H1 (cell line): Measurements from ENCODE around the gene SON. TPM values are rescaled to one million over a fixed set of nuclear protein-coding genes. Genes with fewer than 3 reads are reported as not detected.
A peak's percentile ranks its signal among the peaks of the same experiment; 100 is the strongest.

Experiments used
- CTCF ChIA-PET: fragments of 300-600 bp; sonication (Branson Sonifier 250); formaldehyde crosslinking; loops from one replicate; lab custom pipeline; 2021; ENCODE audit not compliant: partially characterized antibody; lab: Charles Lee
- POLR2A ChIA-PET: fragments of 300-600 bp; sonication (Branson Sonifier 250); formaldehyde crosslinking; loops from one replicate; lab custom pipeline; 2021; ENCODE audit warnings: inconsistent platforms; ENCODE audit not compliant: partially characterized antibody; lab: Charles Lee
- DNase-seq, 2 experiments: peaks; one replicate each; pipeline versions ENCODE4 v3.0.0 to v3.0.0-alpha.2; 2010 to 2022; ENCODE audit warnings: low spot score in 2 of 2, low read depth in 1 of 2, mixed read lengths in 1 of 2
- FAIRE-seq: peaks from 2 replicates; lab custom pipeline; 2011; peaks lifted over from hg19 to GRCh38; lab: Jason Lieb, UNC
- H2AFZ ChIP-seq: 2 replicates; pipeline ENCODE4 v1.8.1; 2012; ENCODE audit warnings: low read length, inconsistent platforms
- H2AK5ac ChIP-seq: 2 replicates; pipeline ENCODE4 v1.6.1; 2013; ENCODE audit warnings: low read depth, low read length
- H2BK120ac ChIP-seq: replicated peaks from 2 replicates; pipeline ENCODE3; 2013; ENCODE audit warnings: low read depth, low read length, inconsistent platforms
- H2BK12ac ChIP-seq: 2 replicates; pipeline ENCODE4 v1.6.1; 2013; ENCODE audit warnings: low read depth, low read length
- H2BK15ac ChIP-seq: 2 replicates; pipeline ENCODE4 v1.6.1; 2013; ENCODE audit warnings: low read length
- H2BK20ac ChIP-seq: 2 replicates; pipeline ENCODE4 v1.6.1; 2013; ENCODE audit warnings: low read length
- H2BK5ac ChIP-seq: 2 replicates; pipeline ENCODE4 v1.6.1; 2013; ENCODE audit warnings: low read depth, low read length
- H3K14ac ChIP-seq: 2 replicates; pipeline ENCODE4 v1.6.1; 2013; ENCODE audit warnings: inconsistent platforms; ENCODE audit not compliant: insufficient read length
- H3K18ac ChIP-seq: 2 replicates; pipeline ENCODE4 v1.6.1; 2013; ENCODE audit warnings: low read length; ENCODE audit errors: extremely low read depth
- H3K23ac ChIP-seq: 2 replicates; pipeline ENCODE4 v1.6.1; 2013; ENCODE audit warnings: inconsistent platforms; ENCODE audit not compliant: insufficient read length
- H3K23me2 ChIP-seq: 2 replicates; pipeline ENCODE4 v1.6.1; 2013; ENCODE audit warnings: low read depth, low read length
- H3K27ac ChIP-seq: 2 replicates; pipeline ENCODE4 v1.6.1; 2011; ENCODE audit warnings: low read depth, low read length, inconsistent platforms
- H3K27me3 ChIP-seq, 4 experiments: replicated peaks in 1 of 4; 1 replicate in 1 of 4; 2 replicates in 3 of 4; pipeline versions ENCODE4 v1.6.1 to v1.8.1; 2011 to 2013; ENCODE audit warnings: low read length in 3 of 4, mild to moderate bottlenecking in 3 of 4, inconsistent platforms in 2 of 4, mixed read lengths in 2 of 4, moderate library complexity in 1 of 4; ENCODE audit not compliant: control insufficient read depth in 3 of 4, insufficient read depth in 3 of 4; ENCODE audit errors: extremely low read depth in 1 of 4
- H3K36me3 ChIP-seq, 4 experiments: 2 replicates each; pipeline versions ENCODE4 v1.6.1 to v1.8.1; 2011 to 2013; ENCODE audit warnings: mild to moderate bottlenecking in 4 of 4, low read length in 3 of 4, moderate library complexity in 2 of 4, control low read depth in 1 of 4, inconsistent platforms in 1 of 4; ENCODE audit not compliant: insufficient read depth in 4 of 4, control insufficient read depth in 2 of 4
- H3K4ac ChIP-seq: replicated peaks from 2 replicates; pipeline ENCODE3; 2013; ENCODE audit warnings: low read length, low read depth, mixed read lengths, inconsistent platforms; ENCODE audit not compliant: insufficient read length
- H3K4me1 ChIP-seq, 4 experiments: replicated peaks in 1 of 4; 1 replicate in 1 of 4; 2 replicates in 3 of 4; pipeline versions ENCODE4 v1.6.1 to v1.8.1; 2011 to 2013; ENCODE audit warnings: low read length in 3 of 4, inconsistent platforms in 2 of 4, mixed read lengths in 1 of 4; ENCODE audit not compliant: insufficient read depth in 4 of 4, control insufficient read depth in 3 of 4
- H3K4me2 ChIP-seq, 2 experiments: 2 replicates each; pipeline versions ENCODE4 v1.6.1 to v1.8.1; 2011 to 2013; ENCODE audit warnings: low read depth in 2 of 2, low read length in 2 of 2, control low read depth in 1 of 2, inconsistent platforms in 1 of 2, mild to moderate bottlenecking in 1 of 2; ENCODE audit not compliant: insufficient read depth in 1 of 2
- H3K4me3 ChIP-seq, 4 experiments: fragments of 200-600, 300-600 bp in 1 of 4; sonication (generic), shearing (Covaris generic), sonication (Bioruptor Twin) in 1 of 4; 2 replicates each; pipeline versions ENCODE4 v1.5.1 to v1.8.1; 2011 to 2016; ENCODE audit warnings: low read length in 4 of 4, low read depth in 3 of 4, control low read depth in 2 of 4, inconsistent platforms in 2 of 4, mild to moderate bottlenecking in 2 of 4, mixed read lengths in 1 of 4, moderate library complexity in 1 of 4; ENCODE audit not compliant: insufficient read depth in 2 of 4; ENCODE audit errors: extremely low read depth in 1 of 4
- H3K56ac ChIP-seq: replicated peaks from 2 replicates; pipeline ENCODE3; 2013; ENCODE audit warnings: low read depth, mild to moderate bottlenecking, mixed read lengths, low read length, inconsistent platforms; ENCODE audit not compliant: insufficient read length
- H3K79me1 ChIP-seq: 2 replicates; pipeline ENCODE4 v1.6.1; 2013; ENCODE audit warnings: low read depth, low read length, control low read depth
- H3K79me2 ChIP-seq, 2 experiments: 2 replicates each; pipeline versions ENCODE4 v1.6.1 to v1.8.1; 2012 to 2013; ENCODE audit warnings: low read length in 2 of 2, mild to moderate bottlenecking in 2 of 2, inconsistent platforms in 1 of 2; ENCODE audit not compliant: insufficient read depth in 2 of 2, control insufficient read depth in 1 of 2
- H3K9ac ChIP-seq, 4 experiments: replicated peaks in 1 of 4; 1 replicate in 1 of 4; 2 replicates in 3 of 4; pipeline versions ENCODE4 v1.6.1 to v1.8.1; 2011 to 2013; ENCODE audit warnings: low read depth in 3 of 4, low read length in 3 of 4, control low read depth in 2 of 4, mild to moderate bottlenecking in 2 of 4, moderate library complexity in 2 of 4, inconsistent platforms in 1 of 4; ENCODE audit errors: extremely low read depth in 1 of 4
- H3K9me3 ChIP-seq, 2 experiments: 2 replicates each; pipeline versions ENCODE4 v1.6.1 to v1.8.1; 2012 to 2013; ENCODE audit warnings: mild to moderate bottlenecking in 2 of 2, moderate library complexity in 2 of 2, control low read depth in 1 of 2, inconsistent platforms in 1 of 2, low read depth in 1 of 2, low read length in 1 of 2, mixed read lengths in 1 of 2; ENCODE audit not compliant: insufficient read depth in 2 of 2
- H4K20me1 ChIP-seq, 2 experiments: replicated peaks in 1 of 2; 2 replicates each; pipeline versions ENCODE3 to v1.8.1; 2011 to 2013; ENCODE audit warnings: inconsistent platforms in 2 of 2, low read length in 2 of 2, mild to moderate bottlenecking in 1 of 2; ENCODE audit not compliant: insufficient read depth in 2 of 2, control insufficient read depth in 1 of 2
- H4K5ac ChIP-seq: 2 replicates; pipeline ENCODE4 v1.6.1; 2013; ENCODE audit warnings: low read length, low read depth, mixed read lengths, inconsistent platforms; ENCODE audit not compliant: insufficient read length
- H4K8ac ChIP-seq: 2 replicates; pipeline ENCODE4 v1.8.0; 2013; ENCODE audit warnings: mild to moderate bottlenecking, moderate library complexity, low read length, inconsistent platforms; ENCODE audit not compliant: insufficient read depth; ENCODE audit errors: extremely low read depth
- H4K91ac ChIP-seq: replicated peaks from 2 replicates; pipeline ENCODE3; 2013; ENCODE audit warnings: low read length, mixed read lengths, inconsistent platforms; ENCODE audit not compliant: insufficient read length
- BACH1 ChIP-seq: IDR thresholded peaks from 2 replicates; pipeline ENCODE4 v1.6.1; 2012; ENCODE audit warnings: low read length, improper control_type of control experiment
- CTCF ChIP-seq, 3 experiments: IDR thresholded peaks; 1 replicate in 2 of 3; 2 replicates in 1 of 3; pipeline versions ENCODE4 v1.5.1 to v1.6.1; 2011; ENCODE audit warnings: low read length in 3 of 3, mild to moderate bottlenecking in 3 of 3, inconsistent platforms in 2 of 3, low read depth in 1 of 3, moderate library complexity in 1 of 3; ENCODE audit not compliant: insufficient read depth in 1 of 3; ENCODE audit errors: control extremely low read depth in 1 of 3
- JUN ChIP-seq: IDR thresholded peaks from 2 replicates; pipeline ENCODE4 v1.6.1; 2011; ENCODE audit warnings: low read depth, mild to moderate bottlenecking, improper control_type of control experiment, low read length
- MAFK ChIP-seq: IDR thresholded peaks from 2 replicates; pipeline ENCODE4 v1.6.1; 2012; ENCODE audit warnings: low read depth, mild to moderate bottlenecking, improper control_type of control experiment, low read length
- SAP30 ChIP-seq: fragments of 300-600 bp; sonication (generic); IDR thresholded peaks from 2 replicates; pipeline ENCODE4 v1.7.1; 2012; ENCODE audit warnings: low read length, moderate library complexity, mild to moderate bottlenecking, inconsistent platforms; ENCODE audit not compliant: insufficient read depth, insufficient replicate concordance
- SIRT6 ChIP-seq: IDR thresholded peaks from one replicate; pipeline ENCODE4 v1.7.1; 2012; ENCODE audit warnings: low read length, inconsistent platforms
- TAF7 ChIP-seq: optimal IDR thresholded peaks from 2 replicates; pipeline ENCODE3; 2011; ENCODE audit warnings: low read depth, mild to moderate bottlenecking, inconsistent platforms, low read length, moderate library complexity, borderline replicate concordance
- TBP ChIP-seq: IDR thresholded peaks from 2 replicates; pipeline ENCODE4 v1.6.1; 2011; ENCODE audit warnings: low read depth, low read length, improper control_type of control experiment
- YY1 ChIP-seq: IDR thresholded peaks from 2 replicates; pipeline ENCODE4 v1.6.1; 2011; ENCODE audit warnings: low read depth, mild to moderate bottlenecking, low read length
- WGBS, 2 experiments: shearing (Covaris generic) in 1 of 2; methylation state at CpG; one replicate each; pipeline versions ENCODE4 v1.1.6 to v1.1.7; 2013 to 2015; ENCODE audit warnings: low lambda C conversion rate in 2 of 2, mixed read lengths in 2 of 2, inconsistent platforms in 1 of 2, low coverage in 1 of 2, missing lambda C conversion rate in 1 of 2; ENCODE audit not compliant: insufficient replicate concordance in 2 of 2, insufficient coverage in 1 of 2, insufficient read length in 1 of 2; ENCODE audit errors: extremely low coverage in 1 of 2, missing lambda C conversion rate in 1 of 2; 5-methylcytosine and 5-hydroxymethylcytosine counted together
- polyA plus RNA-seq, 7 experiments: library from polyadenylated mRNA; depleted of rRNA in 3 of 7; stranded (reverse) in 5 of 7; unstranded in 2 of 7; fragments of >200 nt in 5 of 7; fragments of 200-250 nt in 2 of 7; gene quantifications; 1 replicate in 5 of 7; 2 replicates in 1 of 7; 4 replicates in 1 of 7; pipeline versions ENCODE4 v1.2.1 to v1.2.3, GENCODE V29; 2011 to 2013; ENCODE audit warnings: missing spikeins in 2 of 7, mixed read lengths in 2 of 7
- total RNA-seq: library from RNA; stranded (reverse); fragmentation: NEBNext Ultra II Directional; extraction: Animal tissue kit (Norgen Biotek cat#: 25700); gene quantifications from 2 replicates; pipeline ENCODE4 v1.2.1, GENCODE V29; 2021

The SON gene
- total and polyA plus RNA-seq, 2 of the 8 experiments (the other 6 are each of a cell fraction or from before 2014, with no cell fraction given) = 122 to 274 TPM

GRCh38 chr21:33578959-33579542, 36.2 kb downstream of the SON start:
- no peak overlapping the region for H2BK12ac ChIP-seq
- no peak overlapping the region for H2BK5ac ChIP-seq
- DNase-seq = no peak
- TF ChIP-seq BACH1 = peak; percentile 74
- TF ChIP-seq SIRT6 = no peak
- TF ChIP-seq TBP = no peak
- no peak for TF ChIP-seq TAF7
- TF ChIP-seq CTCF (IDR thresholded peaks at IDR 0.05; ENCODE audit: control extremely low read depth in 1 of 3, insufficient read depth in 1 of 3, low read depth in 1 of 3, low read length in 3 of 3) = no peak
- TF ChIP-seq JUN = no peak
- peak; percentile 48; the same call in 1 of the 2 replicates for TF ChIP-seq MAFK
- no peak for TF ChIP-seq SAP30
- no peak for TF ChIP-seq YY1
- H4K91ac ChIP-seq = no peak overlapping the region
- ChIA-PET CTCF (interaction anchor here (0.6 to 1.0 kb wide), 2 partner anchors 26 to 289 kb away, joined by 3 to 7 read pairs; no protein-coding TSS in a partner anchor), POLR2A (interaction anchor here (0.7 to 3.3 kb wide), 14 partner anchors 9 to 79 kb away, joined by 3 to 16 read pairs (median 4); partner anchors contain the start of genes DONSON, GART and SON)
- H4K5ac ChIP-seq = no peak overlapping the region
- no peak for FAIRE-seq
- no peak overlapping the region for H3K23ac ChIP-seq
- H3K4me3 ChIP-seq = no peak overlapping the region
- H2BK15ac ChIP-seq = no peak overlapping the region
- no peak overlapping the region for H3K56ac ChIP-seq
- no peaks in the 10 kb centered on the region for H3K79me1 ChIP-seq
- H3K4me2 ChIP-seq = no peak overlapping the region
- H4K8ac ChIP-seq = no peak overlapping the region
- H3K36me3 ChIP-seq = peaks cover 9 to 68% (median 30%) of the 10 kb centered on the region in 4 experiments; a peak in 7 of 8 replicates
- no peak overlapping the region for H3K27ac ChIP-seq
- no peaks in the 10 kb centered on the region for H3K4me1 ChIP-seq
- H3K14ac ChIP-seq = no peak overlapping the region
- no peak overlapping the region for H3K4ac ChIP-seq
- no peaks in the 10 kb centered on the region for H3K79me2 ChIP-seq
- no peak overlapping the region for H2BK120ac ChIP-seq
- H2AFZ ChIP-seq = no peak overlapping the region
- H3K23me2 ChIP-seq = no peaks in the 10 kb centered on the region
- peaks cover 0 to 2% of the 10 kb centered on the region in 2 experiments for H4K20me1 ChIP-seq
- no peaks in the 10 kb centered on the region for H3K27me3 ChIP-seq
- WGBS, 2 experiments = 97% methylated on average over 7 of the region's 7 CpGs; no CpG with 5 or more reads in 1 of the 2 experiments
- no peak overlapping the region for H3K18ac ChIP-seq
- H2BK20ac ChIP-seq = no peak overlapping the region
- no peaks in the 10 kb centered on the region for H3K9me3 ChIP-seq
- no peak overlapping the region for H3K9ac ChIP-seq
- H2AK5ac ChIP-seq = no peak overlapping the region
